GM20431 (cell line): ENCODE results near the gene IL22.
"Not testable (repeated sequence)": the region's sequence is repeated elsewhere in the genome, so short reads cannot be mapped to it uniquely, and the experiment has no call there.

Source experiments
- in situ Hi-C: fragments of 300-500 bp; cut with MseI, MboI; formaldehyde crosslinking; loops from one replicate; pipeline ENCODE4 v1.15.0; 2020; ENCODE audit warnings: low sequenced_read_pairs; ENCODE audit not compliant: unreplicated experiment

The IL22 gene

GRCh38 chr12:68233498-68233897 is 19.9 kb downstream of the IL22 start:
- in situ Hi-C loops, result loop anchor here (10.0 kb wide), 1 partner anchor 81 kb away; no protein-coding TSS in a partner anchor

GRCh38 chr12:68231691-68232090 is 21.7 kb downstream of the IL22 start:
- in situ Hi-C loops, result loop anchor here (10.0 kb wide), 1 partner anchor 83 kb away; no protein-coding TSS in a partner anchor

- in situ Hi-C loops, result loop anchor here (10.0 kb wide), 1 partner anchor 84 kb away; no protein-coding TSS in a partner anchor
Observed at GRCh38 chr12:68231229-68231628, 22.2 kb downstream of the IL22 start.

GRCh38 chr12:68229956-68230355 is 23.4 kb downstream of the IL22 start:
- in situ Hi-C loops, result loop anchor here (10.0 kb wide), 1 partner anchor 85 kb away; no protein-coding TSS in a partner anchor

GRCh38 chr12:68227356-68227755 is 26.0 kb downstream of the IL22 start:
- in situ Hi-C loops, result no loop called here

- in situ Hi-C loops, result no loop called here
Observed at GRCh38 chr12:68225576-68226476, 27.6 kb downstream of the IL22 start, which contains the start of gene IL26. Gene IL26 (minus strand): TSS chr12:68225810. CDS start chr12:68225756, 54 bp downstream.

GRCh38 chr12:68224613-68225285 is 28.7 kb downstream of the IL22 start:
- in situ Hi-C loops, result no loop called here

GRCh38 chr12:68223067-68223747 is 30.2 kb downstream of the IL22 start:
- in situ Hi-C loops, result no loop called here

GRCh38 chr12:68222326-68222725 is 31.1 kb downstream of the IL22 start:
- in situ Hi-C loops, result no loop called here

GRCh38 chr12:68221497-68221896 is 31.9 kb downstream of the IL22 start:
- in situ Hi-C loops, result no loop called here

GRCh38 chr12:68210875-68211274 is 42.5 kb downstream of the IL22 start:
- in situ Hi-C loops, result no loop called here

GRCh38 chr12:68209048-68209728 is 44.2 kb downstream of the IL22 start:
- in situ Hi-C loops, result not testable (repeated sequence)

- in situ Hi-C loops, result no loop called here
Observed at GRCh38 chr12:68207276-68207675, 46.1 kb downstream of the IL22 start.

- in situ Hi-C loops, result no loop called here
Observed at GRCh38 chr12:68206446-68206845, 47.0 kb downstream of the IL22 start.

GRCh38 chr12:68203460-68203875 is 49.9 kb downstream of the IL22 start:
- in situ Hi-C loops, result no loop called here

- in situ Hi-C loops, result no loop called here
Observed at GRCh38 chr12:68200854-68201253, 52.5 kb downstream of the IL22 start.

- in situ Hi-C loops, result no loop called here
Observed at GRCh38 chr12:68199127-68199526, 54.3 kb downstream of the IL22 start.

- in situ Hi-C loops, result no loop called here
Observed at GRCh38 chr12:68198507-68199086, 54.8 kb downstream of the IL22 start.
